B cell (primary cell): Measurements from ENCODE around the gene SGSH.

Experiments
- EZH2 ChIP-seq: IDR thresholded peaks from 2 replicates; pipeline ENCODE4 v1.6.1; 2012; ENCODE audit warnings: borderline replicate concordance, low read depth, mild to moderate bottlenecking, moderate library complexity, low read length; ENCODE audit not compliant: insufficient read depth, poor library complexity, severe bottlenecking
- TF ChIP-seq, protein P1 (sequence below): fragments of 200-600 bp; IDR thresholded peaks from one replicate; pipeline ENCODE4 v1.8.0; 2022; ENCODE audit warnings: antibody characterized with exemption, mild to moderate bottlenecking

DNA sequence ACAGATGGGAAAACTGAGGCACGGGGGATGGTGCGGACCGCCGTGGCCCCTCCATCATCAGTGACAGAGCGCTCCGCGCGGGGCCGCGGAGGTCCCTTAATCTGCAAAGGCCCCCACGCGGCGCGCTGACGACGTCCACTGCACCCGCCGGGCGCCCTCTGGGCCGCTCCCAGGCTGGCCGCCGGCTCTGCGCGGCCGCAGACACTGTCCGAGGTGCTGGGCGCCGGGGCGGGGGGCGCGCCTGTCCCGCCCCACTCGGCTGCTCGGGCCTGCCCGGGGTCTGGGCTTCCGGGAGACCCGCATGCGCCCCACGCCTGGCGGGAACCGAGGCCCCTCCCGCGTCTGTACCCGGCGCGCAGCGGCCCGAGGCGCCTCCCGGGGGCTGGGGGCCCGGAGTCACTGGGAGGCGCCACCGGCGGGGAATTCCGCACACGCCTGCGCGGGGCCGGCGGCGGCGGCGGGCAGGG is 40.0 kb upstream of the SGSH start:
- TF ChIP-seq, protein P1, sequence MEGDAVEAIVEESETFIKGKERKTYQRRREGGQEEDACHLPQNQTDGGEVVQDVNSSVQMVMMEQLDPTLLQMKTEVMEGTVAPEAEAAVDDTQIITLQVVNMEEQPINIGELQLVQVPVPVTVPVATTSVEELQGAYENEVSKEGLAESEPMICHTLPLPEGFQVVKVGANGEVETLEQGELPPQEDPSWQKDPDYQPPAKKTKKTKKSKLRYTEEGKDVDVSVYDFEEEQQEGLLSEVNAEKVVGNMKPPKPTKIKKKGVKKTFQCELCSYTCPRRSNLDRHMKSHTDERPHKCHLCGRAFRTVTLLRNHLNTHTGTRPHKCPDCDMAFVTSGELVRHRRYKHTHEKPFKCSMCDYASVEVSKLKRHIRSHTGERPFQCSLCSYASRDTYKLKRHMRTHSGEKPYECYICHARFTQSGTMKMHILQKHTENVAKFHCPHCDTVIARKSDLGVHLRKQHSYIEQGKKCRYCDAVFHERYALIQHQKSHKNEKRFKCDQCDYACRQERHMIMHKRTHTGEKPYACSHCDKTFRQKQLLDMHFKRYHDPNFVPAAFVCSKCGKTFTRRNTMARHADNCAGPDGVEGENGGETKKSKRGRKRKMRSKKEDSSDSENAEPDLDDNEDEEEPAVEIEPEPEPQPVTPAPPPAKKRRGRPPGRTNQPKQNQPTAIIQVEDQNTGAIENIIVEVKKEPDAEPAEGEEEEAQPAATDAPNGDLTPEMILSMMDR, result no peak
- TF ChIP-seq EZH2, result no peak
